Stimulated activated CD4-positive, alpha-beta T cell treated with anti-CD3 and anti-CD28 coated beads, Interleukin-4, amount 100 ng/mL, for 4 hours (primary cell): ENCODE measurements around the gene LILRA1.
"Not testable (repeated sequence)": the region's sequence is repeated elsewhere in the genome, so short reads cannot be mapped to it uniquely, and the experiment has no call there.

ENCODE experiments used
- DNase-seq, 2 experiments: peaks; one replicate each; pipeline ENCODE4 v3.0.0-alpha.2; 2020

The LILRA1 gene

DNA sequence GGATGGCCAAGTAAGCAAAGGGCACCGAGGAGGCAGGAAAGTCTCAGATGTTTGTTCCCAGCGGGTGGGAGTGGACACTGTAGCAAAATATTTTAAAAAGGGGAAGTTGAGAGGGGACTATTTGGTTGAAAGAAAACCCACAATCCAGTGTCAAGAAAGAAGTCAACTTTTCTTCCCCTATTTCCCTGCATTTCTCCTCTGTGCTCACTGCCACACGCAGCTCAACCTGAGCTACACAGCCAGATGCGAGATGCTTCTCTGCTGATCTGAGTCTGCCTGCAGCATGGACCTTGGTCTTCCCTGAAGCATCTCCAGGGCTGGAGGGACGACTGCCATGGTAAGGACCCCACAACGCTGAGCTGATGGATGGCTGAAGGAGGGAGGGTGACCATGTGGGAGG is at the start of gene LILRA1:
TSS of gene LILRA1 (plus strand) at position 188 of the 400 bp plus-strand sequence. CDS start 613 bp downstream, outside the sequence.
- DNase-seq = not testable (repeated sequence)

DNA sequence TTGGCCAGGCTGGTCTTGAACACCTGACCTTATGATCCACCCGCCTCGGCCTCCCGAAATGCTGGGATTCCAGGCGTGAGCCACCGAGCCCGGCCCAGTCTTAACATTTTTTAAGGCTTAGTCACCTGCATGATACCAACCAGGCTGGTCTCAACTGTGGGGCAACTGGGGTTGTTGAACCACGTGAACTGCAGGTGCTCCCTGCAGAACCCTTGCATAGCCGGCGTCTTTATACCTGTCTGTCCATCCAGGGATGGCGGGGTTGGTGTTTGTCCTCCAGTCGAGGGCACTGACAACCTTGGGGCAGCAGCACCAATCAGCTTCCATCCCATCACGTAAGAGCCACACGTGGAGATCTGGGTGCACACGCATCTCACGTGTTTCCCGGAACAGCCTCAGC is 44.6 kb upstream of the LILRA1 start:
- no peak for DNase-seq

DNA sequence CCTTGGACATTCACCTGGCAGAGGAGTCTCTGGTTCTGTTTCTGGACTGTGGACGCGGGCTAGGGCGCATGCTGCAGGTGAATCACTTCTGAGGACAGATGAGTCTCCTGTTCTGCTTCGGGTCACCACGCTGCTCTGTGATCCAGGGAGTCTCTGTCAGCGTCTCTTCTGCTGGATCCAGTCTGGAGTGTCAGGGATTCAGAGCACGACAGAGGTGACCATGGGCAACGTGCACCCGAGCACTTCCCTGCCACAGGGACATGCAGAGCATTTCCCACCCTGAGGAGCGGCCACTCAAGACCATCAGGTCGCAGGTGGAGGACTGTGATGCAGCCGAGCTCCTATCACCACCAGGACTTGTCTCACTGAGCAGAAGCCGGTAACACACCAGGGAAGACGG is 44.2 kb upstream of the LILRA1 start:
- DNase-seq = no peak

DNA sequence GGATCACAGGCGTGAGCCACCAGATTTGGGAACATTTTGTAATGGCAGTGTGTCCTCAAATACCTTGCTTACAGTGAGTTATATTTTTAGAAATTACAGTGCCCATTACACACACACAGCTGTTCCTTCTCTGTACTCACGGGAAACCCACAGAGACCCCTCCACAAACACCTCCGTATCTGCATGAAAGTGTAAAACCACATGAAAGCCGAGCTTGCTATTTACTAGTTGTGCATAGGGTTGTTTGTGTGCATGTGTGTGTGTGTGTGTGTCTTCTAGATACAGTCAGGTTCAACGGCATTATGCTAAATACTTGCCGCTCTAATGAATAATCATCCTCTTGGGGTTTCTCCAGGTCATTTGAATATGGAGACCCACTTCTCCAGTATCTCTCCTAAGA is 42.1 kb upstream of the LILRA1 start:
- DNase-seq = no peak

DNA sequence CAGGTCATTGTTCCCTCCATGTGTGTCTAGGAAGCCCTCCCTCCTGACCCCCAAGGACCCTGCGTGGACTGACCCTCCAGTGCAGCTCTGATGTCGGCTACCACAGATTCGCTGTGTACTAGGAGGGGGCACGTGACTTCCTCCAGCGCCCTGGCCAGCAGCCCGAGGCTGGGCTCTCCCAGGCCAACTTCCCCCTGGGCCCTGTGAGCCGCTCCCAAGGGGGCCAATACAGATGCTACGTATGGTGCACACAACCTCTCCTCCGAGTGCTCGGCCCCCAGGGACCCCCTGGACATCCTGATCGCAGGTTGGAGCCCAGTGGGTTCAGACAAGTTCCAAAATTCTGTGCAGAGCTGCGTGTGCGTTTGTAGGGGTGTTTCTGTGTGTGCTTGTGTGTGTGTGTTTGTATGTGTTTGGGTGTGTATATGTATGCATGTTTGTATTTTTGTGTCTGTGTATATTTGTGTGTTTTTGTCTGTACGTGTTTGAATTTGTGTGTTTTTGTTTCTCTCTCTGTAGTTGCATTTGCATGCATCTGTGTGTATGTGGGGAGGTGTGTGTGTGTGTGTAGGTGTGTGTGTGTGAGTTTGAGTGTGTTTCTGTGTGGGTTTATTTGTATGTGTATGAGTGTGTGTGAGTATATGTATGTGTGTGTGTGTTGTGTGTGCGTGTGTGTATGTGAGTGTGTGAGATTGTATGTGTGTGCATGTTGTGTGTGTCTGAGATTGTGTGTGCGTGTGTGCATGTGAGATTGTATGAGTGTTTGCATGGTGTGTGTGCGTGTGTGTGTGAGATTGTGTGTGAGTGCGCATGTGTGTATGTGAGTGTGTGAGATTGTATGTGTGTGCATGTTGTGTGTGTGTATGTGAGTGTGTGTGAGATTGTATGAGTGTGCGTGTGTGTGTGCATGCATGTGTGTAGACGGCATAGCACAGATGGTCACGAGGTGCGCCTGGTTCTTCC is 41.2 kb upstream of the LILRA1 start:
- DNase-seq = no peak

DNA sequence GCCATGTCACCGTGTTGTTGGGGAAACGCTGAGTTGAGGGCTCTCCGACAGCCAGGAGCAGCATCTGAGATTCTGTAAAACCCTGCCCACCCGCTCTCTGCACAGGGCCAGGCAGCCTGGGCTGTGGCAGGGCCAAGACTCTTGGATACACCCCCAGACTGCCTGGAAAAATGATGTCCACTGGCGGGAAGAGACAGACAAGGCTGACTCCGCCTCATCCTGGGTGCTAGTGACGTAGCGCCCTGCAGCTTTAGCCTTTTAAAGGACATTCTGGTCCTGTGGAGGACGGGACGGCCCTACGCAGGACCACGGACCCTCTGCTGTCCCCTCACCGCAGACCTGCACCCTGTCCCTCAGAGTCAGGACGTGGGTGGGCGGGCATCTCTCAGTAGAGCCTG is 40.5 kb upstream of the LILRA1 start:
- no peak for DNase-seq

DNA sequence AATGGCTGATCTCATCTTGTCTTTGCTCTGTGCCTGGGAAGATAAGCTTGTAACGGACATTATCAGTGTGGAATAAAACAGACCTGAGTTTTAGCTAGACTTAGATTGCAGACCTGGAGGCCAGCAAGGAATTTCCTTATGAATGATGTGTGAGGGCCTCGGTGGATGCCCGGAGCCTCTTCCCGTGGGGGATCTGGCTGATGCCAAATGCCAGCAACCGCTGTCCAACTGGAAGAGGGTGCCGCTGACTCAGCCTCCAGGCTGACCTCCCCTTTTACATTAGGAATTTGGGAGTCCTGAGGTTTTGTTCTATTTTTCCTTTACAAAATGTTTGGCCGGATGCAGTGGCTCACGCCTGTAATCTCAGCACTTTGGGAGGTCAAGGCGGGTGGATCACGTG is 39.4 kb upstream of the LILRA1 start:
- DNase-seq = no peak

DNA sequence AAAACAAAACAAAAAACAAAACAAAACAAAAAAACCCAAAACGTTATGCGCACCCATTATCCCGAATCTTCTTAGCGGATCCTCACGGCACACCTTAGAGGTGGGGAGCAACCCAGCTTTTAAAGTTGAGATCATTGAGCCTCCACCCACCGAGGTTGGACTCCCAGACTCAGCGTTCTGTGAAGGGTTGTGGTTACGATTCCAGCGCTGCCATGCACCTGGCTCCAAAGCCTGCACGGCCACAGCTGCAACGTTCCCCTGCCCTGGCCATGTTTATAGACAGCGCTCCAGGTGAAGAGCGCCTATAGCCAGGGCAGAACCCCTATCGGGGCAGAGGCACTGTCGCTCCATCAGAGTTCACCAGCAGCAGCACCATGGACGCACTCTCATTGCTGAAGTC is 38.5 kb upstream of the LILRA1 start:
- no peak for DNase-seq

DNA sequence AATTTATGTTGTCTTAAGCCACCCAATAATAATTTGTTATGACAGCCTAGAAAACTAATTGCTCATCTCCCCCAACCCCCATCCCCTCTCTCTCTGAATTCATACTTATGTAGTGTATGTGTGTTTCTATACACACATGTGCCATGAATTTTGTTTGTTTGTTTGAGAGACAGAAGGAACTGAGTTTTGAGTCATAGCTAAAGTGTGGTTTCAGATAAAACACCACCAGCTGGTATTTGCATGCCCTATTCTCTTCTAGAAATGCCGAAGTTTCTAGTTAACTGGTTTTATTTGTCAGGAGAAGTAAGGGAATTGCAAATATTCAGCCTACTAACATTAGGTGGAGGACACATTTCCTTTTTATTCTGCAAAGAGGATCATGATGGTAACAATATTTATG is 37.2 kb upstream of the LILRA1 start:
- no peak for DNase-seq

DNA sequence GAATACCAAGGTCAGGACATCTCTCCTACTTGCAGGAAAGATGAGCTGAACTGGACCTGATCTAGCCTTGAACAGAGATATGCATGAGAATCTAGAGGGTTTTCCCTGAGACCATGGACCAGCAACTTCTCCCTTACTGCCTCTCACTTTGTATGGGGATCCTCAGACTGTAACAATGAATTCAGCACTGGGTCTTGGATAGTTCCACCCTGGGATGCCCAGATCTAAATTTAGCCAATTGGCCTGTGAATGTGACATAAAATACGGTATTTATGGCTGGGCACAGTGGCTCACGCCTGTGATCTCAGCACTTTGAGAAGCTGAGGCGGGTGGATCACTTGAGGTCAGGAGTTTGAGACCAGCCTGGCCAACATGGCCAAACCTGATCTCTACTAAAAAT is 35.1 kb upstream of the LILRA1 start:
- no peak for DNase-seq

DNA sequence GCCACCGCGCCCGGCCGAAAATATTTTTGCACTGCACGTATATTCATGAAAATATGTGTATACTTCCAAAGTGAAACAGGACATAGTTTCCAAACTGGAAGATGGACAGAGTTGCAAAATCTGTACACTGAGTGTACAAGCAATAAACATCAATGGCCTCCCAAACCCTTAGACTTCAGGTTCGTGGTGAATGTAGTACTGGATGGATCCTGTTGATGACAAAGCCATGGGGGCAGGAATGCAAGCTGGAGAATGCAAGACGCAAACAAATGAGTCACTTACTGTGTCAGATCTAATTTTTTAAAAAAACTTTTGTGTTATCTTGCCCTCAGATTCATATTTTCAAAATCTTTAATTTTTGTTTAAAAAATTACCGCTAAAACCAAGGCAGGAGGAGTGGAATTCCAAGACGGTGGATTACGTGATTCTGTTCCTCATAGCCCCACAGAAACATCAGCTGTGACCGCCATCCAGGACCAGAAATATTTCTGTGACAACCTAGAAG is 32.5 kb upstream of the LILRA1 start:
- DNase-seq = no peak

DNA sequence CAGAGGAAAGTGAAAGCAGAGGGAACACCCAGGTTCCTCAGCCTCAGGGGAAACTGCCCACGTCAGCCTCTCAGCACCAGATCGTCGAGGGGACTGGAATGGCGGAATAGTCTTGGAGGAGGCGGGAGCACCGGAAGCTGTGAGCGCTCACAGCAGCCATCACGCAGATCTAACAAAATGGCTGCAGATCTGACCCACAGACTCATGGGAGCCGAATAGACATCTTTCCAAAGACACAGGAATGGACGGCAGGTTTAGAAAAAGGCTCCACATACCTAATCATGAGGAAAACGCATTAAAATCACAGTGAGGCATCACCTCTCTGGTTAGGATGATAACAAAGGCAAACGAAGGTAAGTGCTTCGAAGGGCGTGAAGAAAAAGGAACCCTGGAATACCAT is 31.6 kb upstream of the LILRA1 start:
- no peak for DNase-seq

DNA sequence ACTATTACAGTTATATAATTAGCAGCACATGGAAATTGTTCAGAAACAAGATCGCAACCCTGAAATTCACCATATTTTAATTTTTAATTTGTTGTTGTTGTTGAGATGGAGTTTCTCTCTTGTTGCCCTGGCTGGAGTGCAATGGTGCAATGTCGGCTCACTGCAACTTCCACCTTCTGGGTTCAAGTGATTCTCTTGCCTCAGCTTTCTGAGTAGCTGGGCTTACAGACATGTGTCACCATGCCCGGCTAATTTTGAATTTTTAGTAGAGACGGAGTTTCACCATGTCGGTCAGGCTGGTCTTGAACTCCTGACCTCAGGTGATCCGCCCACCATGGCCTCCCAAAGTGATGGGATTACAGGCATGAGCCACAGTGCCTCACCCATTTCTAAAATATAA is 30.2 kb upstream of the LILRA1 start:
- not testable (repeated sequence) for DNase-seq

DNA sequence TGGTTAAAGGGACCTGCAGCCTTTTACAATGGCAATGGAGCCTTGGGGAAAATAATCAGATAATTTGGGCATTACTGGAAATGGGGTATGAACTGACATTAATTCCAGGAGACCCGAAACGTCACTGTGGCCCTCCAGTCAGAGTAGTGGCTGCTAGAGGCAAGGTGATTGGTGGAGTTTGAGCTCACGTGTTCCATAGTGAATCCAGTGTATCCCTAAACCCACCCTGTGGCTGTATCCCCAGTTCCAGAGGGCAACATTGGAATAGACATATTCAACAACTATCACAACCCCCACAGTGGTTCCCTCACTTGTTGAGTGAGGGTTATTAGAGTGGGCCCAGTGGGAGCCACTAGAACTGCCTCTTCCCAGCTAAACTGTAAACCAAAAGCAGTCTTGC is 23.1 kb upstream of the LILRA1 start:
- DNase-seq = no peak

DNA sequence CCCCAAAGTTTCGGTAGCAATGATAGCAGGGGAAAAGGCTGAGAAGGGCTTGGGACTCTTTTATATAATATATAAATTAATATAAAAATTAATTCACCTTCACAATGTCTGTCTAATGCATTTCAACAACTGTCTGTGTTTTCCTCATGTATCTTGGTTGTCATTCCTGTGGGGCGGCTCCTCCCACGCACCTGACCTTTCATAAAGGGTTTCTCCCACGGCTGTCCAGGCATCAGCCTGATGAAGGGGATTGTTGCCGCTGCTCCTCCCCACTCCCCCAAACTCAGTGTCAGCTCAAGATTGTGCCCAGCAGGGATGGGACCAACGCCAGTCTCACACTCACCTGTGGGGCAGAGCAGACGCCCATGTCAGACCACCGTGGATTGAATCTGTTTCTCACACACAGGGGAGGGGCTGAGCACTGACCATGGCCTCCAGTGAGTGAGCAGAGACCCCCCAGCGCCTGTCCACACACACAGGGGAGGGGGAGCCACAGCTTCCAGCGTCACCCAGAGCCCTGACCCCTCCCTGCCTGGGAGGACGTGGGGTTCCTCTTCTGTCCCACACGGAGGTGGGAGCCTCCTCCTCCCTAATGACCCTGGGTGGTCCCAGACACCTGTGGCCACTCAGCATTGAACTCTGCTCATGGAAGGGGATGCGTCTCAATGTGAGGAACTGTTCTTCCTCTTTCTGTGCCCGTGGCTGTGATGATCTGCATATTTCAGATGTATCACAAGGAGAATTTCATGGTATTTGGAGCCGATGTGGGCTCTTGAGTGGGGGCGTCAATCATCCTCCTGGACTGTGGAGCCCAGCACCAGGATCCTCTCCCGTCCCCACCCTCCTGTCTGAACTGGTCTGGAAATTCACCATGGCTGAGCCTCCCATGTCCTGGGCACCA is 21.5 kb upstream of the LILRA1 start:
- DNase-seq = not testable (repeated sequence)

DNA sequence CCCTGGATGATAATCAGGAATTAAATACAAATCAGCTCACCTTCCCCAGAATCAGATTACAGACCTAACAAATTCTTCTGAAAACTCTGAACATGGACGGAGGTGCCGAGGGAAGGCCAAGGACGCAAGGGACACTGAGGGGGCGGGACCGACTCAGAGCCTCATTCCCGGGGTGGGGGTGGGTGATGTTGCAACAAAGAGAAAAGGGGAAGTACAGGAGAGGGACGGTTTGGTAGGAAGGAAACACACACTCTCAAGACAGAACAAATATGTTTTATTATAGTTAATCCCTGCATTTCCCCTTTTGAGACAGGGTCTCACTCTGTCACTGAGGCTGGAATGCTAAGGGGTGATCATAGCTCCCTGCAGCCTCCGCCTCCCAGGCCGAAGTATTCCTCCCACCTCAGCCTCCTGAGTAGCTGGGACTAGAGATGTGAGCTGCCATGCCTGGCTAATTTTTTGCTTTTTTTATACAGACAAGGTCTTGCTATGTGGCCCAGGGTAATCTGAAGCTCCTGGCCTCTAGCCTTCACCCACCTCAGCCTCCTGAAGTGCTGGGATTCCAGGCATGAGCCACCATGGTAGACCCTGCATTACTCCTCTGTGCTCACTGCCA is 20.6 kb upstream of the LILRA1 start:
- DNase-seq = no peak

DNA sequence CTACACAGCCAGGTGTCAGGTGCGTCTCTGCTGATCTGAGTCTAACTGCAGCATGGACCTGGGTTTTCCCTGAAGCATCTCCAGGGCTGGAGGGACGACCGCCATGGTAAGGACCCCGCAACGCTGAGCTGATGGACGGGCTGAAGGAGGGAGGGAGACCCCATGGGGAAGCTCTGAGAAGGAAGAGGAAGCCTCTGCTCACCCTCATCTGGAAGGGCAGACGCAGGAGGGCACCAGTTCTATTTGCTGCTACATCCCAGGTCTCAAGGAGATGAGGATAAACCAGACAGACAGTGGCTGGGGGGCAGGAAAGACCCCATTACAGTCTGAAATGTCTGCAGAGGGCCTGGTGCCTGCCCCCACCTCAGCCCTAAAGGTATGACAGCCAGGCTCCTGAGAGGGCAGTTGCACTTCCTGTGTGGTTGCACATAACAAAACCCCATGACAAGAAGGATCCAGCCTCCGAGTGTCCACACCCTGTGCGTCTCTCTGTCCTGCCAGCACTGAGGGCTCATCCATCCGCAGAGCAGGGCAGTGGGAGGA is 20.0 kb upstream of the LILRA1 start, which contains the start of gene LILRA2:
TSS of gene LILRA2 (plus strand) at position 461 of the 543 bp plus-strand sequence. CDS start 89 bp downstream, outside the sequence.
- no peak for DNase-seq

DNA sequence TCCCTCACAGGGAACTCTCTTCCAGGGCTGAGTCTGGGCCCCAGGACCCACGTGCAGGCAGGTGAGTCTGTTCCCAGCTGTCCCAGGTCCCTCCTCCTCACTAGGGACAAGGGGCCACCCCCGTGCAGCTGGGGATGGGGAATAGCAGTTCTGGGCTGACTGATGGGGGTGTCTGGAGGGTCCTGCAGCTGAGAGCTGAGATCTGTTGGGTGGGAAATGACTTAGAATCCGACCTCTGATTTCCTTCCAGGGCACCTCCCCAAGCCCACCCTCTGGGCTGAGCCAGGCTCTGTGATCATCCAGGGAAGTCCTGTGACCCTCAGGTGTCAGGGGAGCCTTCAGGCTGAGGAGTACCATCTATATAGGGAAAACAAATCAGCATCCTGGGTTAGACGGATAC is 19.4 kb upstream of the LILRA1 start:
- no peak for DNase-seq

DNA sequence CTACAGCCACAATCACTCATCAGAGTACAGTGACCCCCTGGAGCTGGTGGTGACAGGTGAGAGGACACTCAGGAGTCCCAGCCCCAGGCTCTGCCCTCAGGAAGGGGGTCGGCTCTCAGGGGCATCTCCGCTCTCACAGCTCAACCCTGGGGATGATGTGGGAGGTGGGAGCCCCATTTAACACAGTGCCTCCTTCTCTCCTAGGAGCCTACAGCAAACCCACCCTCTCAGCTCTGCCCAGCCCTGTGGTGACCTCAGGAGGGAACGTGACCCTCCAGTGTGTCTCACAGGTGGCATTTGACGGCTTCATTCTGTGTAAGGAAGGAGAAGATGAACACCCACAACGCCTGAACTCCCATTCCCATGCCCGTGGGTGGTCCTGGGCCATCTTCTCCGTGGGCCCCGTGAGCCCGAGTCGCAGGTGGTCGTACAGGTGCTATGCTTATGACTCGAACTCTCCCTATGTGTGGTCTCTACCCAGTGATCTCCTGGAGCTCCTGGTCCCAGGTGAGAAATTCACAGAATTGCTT is 18.8 kb upstream of the LILRA1 start:
- DNase-seq = no peak

DNA sequence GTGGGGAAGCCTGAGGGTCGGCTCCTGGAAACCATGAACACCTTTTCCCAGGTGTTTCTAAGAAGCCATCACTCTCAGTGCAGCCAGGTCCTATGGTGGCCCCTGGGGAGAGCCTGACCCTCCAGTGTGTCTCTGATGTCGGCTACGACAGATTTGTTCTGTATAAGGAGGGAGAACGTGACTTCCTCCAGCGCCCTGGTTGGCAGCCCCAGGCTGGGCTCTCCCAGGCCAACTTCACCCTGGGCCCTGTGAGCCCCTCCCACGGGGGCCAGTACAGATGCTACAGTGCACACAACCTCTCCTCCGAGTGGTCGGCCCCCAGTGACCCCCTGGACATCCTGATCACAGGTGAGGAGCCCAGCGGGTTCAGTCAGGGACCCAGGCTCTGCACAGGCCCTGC is 18.2 kb upstream of the LILRA1 start:
- not testable (repeated sequence) for DNase-seq

DNA sequence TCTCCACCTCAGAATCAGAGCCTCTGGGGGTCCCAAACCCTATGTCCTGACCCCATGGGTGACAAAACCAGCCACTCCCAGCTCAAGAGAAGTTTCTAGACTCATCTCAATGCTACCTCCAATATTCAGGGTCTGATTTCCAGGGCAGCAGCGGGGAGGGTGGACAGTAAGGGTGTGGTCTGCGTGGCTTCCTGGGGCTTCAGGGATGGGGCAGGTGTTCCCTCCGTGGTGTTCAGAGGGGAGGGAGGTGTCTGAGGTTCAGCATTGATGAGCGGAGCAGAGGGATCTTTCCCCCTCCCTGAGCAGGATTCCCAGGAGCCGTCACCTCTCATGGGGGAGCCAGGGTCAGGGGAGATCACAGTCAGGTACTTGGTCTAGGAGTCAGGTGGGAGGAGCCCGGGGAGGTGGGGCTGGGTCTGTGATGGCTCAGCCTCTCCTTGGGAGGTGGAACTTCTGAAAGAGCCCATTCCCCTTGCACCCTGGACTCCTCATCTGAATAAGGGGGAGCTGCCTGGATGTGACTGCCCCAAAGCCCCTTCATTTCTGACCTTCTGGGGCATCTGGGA is 16.9 kb upstream of the LILRA1 start:
- no peak for DNase-seq

DNA sequence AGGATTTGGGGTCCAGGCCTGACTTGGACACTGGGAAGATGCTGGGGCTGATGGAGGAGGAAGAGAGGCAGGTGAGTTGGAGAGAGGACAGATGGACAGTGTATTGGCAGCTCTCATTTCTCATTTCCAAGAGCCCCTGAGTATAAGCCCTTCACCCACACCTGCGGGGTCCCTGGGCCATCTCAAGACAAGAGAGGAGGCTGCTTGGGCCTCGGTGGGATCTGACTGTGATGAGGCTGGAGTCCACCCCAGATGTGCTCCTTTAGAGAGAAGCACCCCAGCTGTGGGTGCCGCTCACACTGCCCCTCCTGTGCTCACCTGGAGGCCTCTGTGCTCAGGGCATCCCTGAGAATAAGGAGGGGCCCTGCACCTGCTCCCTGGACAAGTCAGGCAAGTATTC is 16.1 kb upstream of the LILRA1 start:
- no peak for DNase-seq
